ACC112 (cell line): ENCODE data around the gene PRICKLE1.

Source experiments
- H2AFZ ChIP-seq: fragments of 200-600 bp; sonication (generic); one replicate; pipeline ENCODE4 v1.6.0; 2017; ENCODE audit warnings: antibody characterized with exemption, low read length; ENCODE audit not compliant: unreplicated experiment
- H3K27ac ChIP-seq: fragments of 200-600 bp; sonication (generic); 2 replicates; pipeline ENCODE4 v1.5.1; 2014; ENCODE audit warnings: low read depth, mild to moderate bottlenecking, antibody characterized with exemption, low read length, moderate library complexity
- H3K27me3 ChIP-seq: fragments of 200-600 bp; sonication (generic); 2 replicates; pipeline ENCODE4 v1.6.1; 2014; ENCODE audit warnings: mild to moderate bottlenecking, antibody characterized with exemption, low read length, moderate library complexity, mixed read lengths; ENCODE audit not compliant: insufficient read depth
- H3K36me3 ChIP-seq: fragments of 200-600 bp; sonication (generic); 2 replicates; pipeline ENCODE4 v1.6.1; 2016; ENCODE audit warnings: mild to moderate bottlenecking, antibody characterized with exemption, low read length, moderate library complexity, mixed read lengths; ENCODE audit not compliant: insufficient read depth
- H3K4me1 ChIP-seq: fragments of 200-600 bp; sonication (generic); one replicate; pipeline ENCODE4 v1.6.1; 2016; ENCODE audit warnings: low read length, mixed read lengths; ENCODE audit not compliant: insufficient read depth, unreplicated experiment, control insufficient read depth
- H3K4me3 ChIP-seq: fragments of 200-600 bp; sonication (generic); 2 replicates; pipeline ENCODE4 v1.5.1; 2014; ENCODE audit warnings: mild to moderate bottlenecking, low read depth, low read length
- H3K79me2 ChIP-seq: fragments of 200-600 bp; sonication (generic); one replicate; pipeline ENCODE4 v1.6.0; 2016; ENCODE audit warnings: low read length; ENCODE audit not compliant: control insufficient read depth, unreplicated experiment, insufficient read depth

The PRICKLE1 gene

GRCh38 chr12:42475106-42475505 lies 114.4 kb downstream of the PRICKLE1 start:
- no peak overlapping the region for H3K27ac ChIP-seq
- no peaks in the 10 kb centered on the region for H3K79me2 ChIP-seq
- peaks cover 7% of the 10 kb centered on the region for H3K4me1 ChIP-seq
- no peaks in the 10 kb centered on the region for H3K36me3 ChIP-seq
- H3K27me3 ChIP-seq = no peaks in the 10 kb centered on the region
- no peak overlapping the region for H2AFZ ChIP-seq
- no peak overlapping the region for H3K4me3 ChIP-seq

GRCh38 chr12:42474391-42474790 lies 115.2 kb downstream of the PRICKLE1 start:
- no peak overlapping the region for H3K27ac ChIP-seq
- no peak overlapping the region for H3K4me3 ChIP-seq
- H3K79me2 ChIP-seq = no peaks in the 10 kb centered on the region
- H2AFZ ChIP-seq = no peak overlapping the region
- H3K4me1 ChIP-seq = peaks cover 7% of the 10 kb centered on the region
- H3K36me3 ChIP-seq = no peaks in the 10 kb centered on the region
- no peaks in the 10 kb centered on the region for H3K27me3 ChIP-seq

- Histone ChIP-seq H3K4me1 (peaks cover 7% of the 10 kb centered on the region), H3K36me3 (no peaks in the 10 kb centered on the region), H3K79me2 (no peaks in the 10 kb centered on the region), H3K4me3 (no peak overlapping the region), H2AFZ (no peak overlapping the region), H3K27me3 (no peaks in the 10 kb centered on the region), H3K27ac (no peak overlapping the region)
Measured at GRCh38 chr12:42473561-42473960, 116.0 kb downstream of the PRICKLE1 start.

GRCh38 chr12:42473130-42473529 lies 116.4 kb downstream of the PRICKLE1 start:
- no peak overlapping the region for H3K4me3 ChIP-seq
- H3K27me3 ChIP-seq = no peaks in the 10 kb centered on the region
- H2AFZ ChIP-seq = no peak overlapping the region
- no peak overlapping the region for H3K27ac ChIP-seq
- peaks cover 7% of the 10 kb centered on the region for H3K4me1 ChIP-seq
- H3K79me2 ChIP-seq = no peaks in the 10 kb centered on the region
- H3K36me3 ChIP-seq = no peaks in the 10 kb centered on the region

GRCh38 chr12:42472376-42472775 lies 117.2 kb downstream of the PRICKLE1 start:
- no peaks in the 10 kb centered on the region for H3K36me3 ChIP-seq
- H3K27me3 ChIP-seq = no peaks in the 10 kb centered on the region
- H3K4me3 ChIP-seq = no peak overlapping the region
- H3K79me2 ChIP-seq = no peaks in the 10 kb centered on the region
- H3K4me1 ChIP-seq = peaks cover 7% of the 10 kb centered on the region
- H2AFZ ChIP-seq = no peak overlapping the region
- H3K27ac ChIP-seq = no peak overlapping the region

GRCh38 chr12:42469355-42470175 lies 120.0 kb downstream of the PRICKLE1 start:
- Histone ChIP-seq H3K36me3 (no peaks in the 10 kb centered on the region), H2AFZ (no peak overlapping the region), H3K4me1 (peaks cover 6% of the 10 kb centered on the region), H3K79me2 (no peaks in the 10 kb centered on the region), H3K27me3 (no peaks in the 10 kb centered on the region), H3K27ac (no peak overlapping the region), H3K4me3 (no peak overlapping the region)

- no peaks in the 10 kb centered on the region for H3K36me3 ChIP-seq
- H3K4me3 ChIP-seq = no peak overlapping the region
- no peak overlapping the region for H2AFZ ChIP-seq
- H3K79me2 ChIP-seq = no peaks in the 10 kb centered on the region
- H3K27me3 ChIP-seq = no peaks in the 10 kb centered on the region
- H3K27ac ChIP-seq = no peak overlapping the region
- H3K4me1 ChIP-seq = peaks cover 3% of the 10 kb centered on the region
Measured at GRCh38 chr12:42468921-42469320, 120.6 kb downstream of the PRICKLE1 start.

- H2AFZ ChIP-seq = no peak overlapping the region
Measured at GRCh38 chr12:42468341-42468821, 121.2 kb downstream of the PRICKLE1 start.

GRCh38 chr12:42463671-42464070 lies 125.9 kb downstream of the PRICKLE1 start:
- H3K36me3 ChIP-seq = no peaks in the 10 kb centered on the region
- no peaks in the 10 kb centered on the region for H3K27me3 ChIP-seq
- no peaks in the 10 kb centered on the region for H3K79me2 ChIP-seq
- H3K4me1 ChIP-seq = no peaks in the 10 kb centered on the region
- H2AFZ ChIP-seq = no peak overlapping the region
- H3K27ac ChIP-seq = no peak overlapping the region
- H3K4me3 ChIP-seq = no peak overlapping the region

More at GRCh38 chr12:42468341-42468821, 121.2 kb downstream of the PRICKLE1 start:
- Histone ChIP-seq H3K36me3 (no peaks in the 10 kb centered on the region), H3K27ac (no peak overlapping the region), H3K4me1 (peaks cover 1% of the 10 kb centered on the region), H3K4me3 (no peak overlapping the region), H3K27me3 (no peaks in the 10 kb centered on the region), H3K79me2 (no peaks in the 10 kb centered on the region)

- Histone ChIP-seq H3K27me3 (no peaks in the 10 kb centered on the region), H2AFZ (no peak overlapping the region), H3K4me3 (no peak overlapping the region), H3K27ac (no peak overlapping the region), H3K79me2 (no peaks in the 10 kb centered on the region), H3K36me3 (no peaks in the 10 kb centered on the region), H3K4me1 (no peaks in the 10 kb centered on the region)
Measured at GRCh38 chr12:42462486-42462885, 127.1 kb downstream of the PRICKLE1 start.

- Histone ChIP-seq H3K4me3 (no peak overlapping the region), H3K27ac (no peak overlapping the region), H2AFZ (no peak overlapping the region), H3K27me3 (no peaks in the 10 kb centered on the region), H3K36me3 (no peaks in the 10 kb centered on the region), H3K4me1 (no peaks in the 10 kb centered on the region), H3K79me2 (no peaks in the 10 kb centered on the region)
Measured at GRCh38 chr12:42459336-42459847, 130.2 kb downstream of the PRICKLE1 start.
